K562 (cell line): Measurements from ENCODE around the gene CAPN5. TPM values are rescaled to one million over a fixed set of nuclear protein-coding genes. Genes with fewer than 3 reads are reported as not detected.

Experiments used
- ATAC-seq: fragments of 200-7000 bp; cut with Tn5 transposase; 3 replicates; pipeline ENCODE4 v1.9.1; 2020; ENCODE audit warnings: moderate library complexity
- BruUV-seq: library from RNA; stranded (reverse); fragments of 400-500 nt; replicated peaks from 2 replicates; lab custom pipeline; 2021; lab: Mats Ljungman, UMichigan
- CTCF ChIA-PET: fragments of 300-600 bp; formaldehyde crosslinking; extraction: SDS; loops from one replicate; lab custom pipeline; 2021; ENCODE audit warnings: low intra/inter-chr PET ratio; lab: Yijun Ruan, JAX
- POLR2A ChIA-PET: fragments of 300-600, 350-650 bp; sonication (Branson Sonifier 250); formaldehyde crosslinking; extraction: SDS; loops from one replicate; lab custom pipeline; 2021; ENCODE audit warnings: antibody characterized with exemption, inconsistent platforms; lab: Yijun Ruan, JAX
- DNase-seq, 4 experiments: peaks; one replicate each; pipeline versions ENCODE4 v3.0.0 to v3.0.0-alpha.2; 2011 to 2018; ENCODE audit warnings: low spot score in 3 of 4, mixed read lengths in 3 of 4; ENCODE audit errors: extremely low read depth in 1 of 4
- FAIRE-seq: peaks from 2 replicates; lab custom pipeline; 2011; peaks lifted over from hg19 to GRCh38; lab: Jason Lieb, UNC
- H2AFZ ChIP-seq: 2 replicates; pipeline ENCODE4 v1.6.0; 2011; ENCODE audit warnings: low read depth, low read length, control low read depth, inconsistent platforms
- H3K27ac ChIP-seq: fragments of 200-600 bp; 3 replicates; pipeline ENCODE4 v1.8.0; 2011; ENCODE audit warnings: low read depth, mild to moderate bottlenecking, control low read depth, inconsistent platforms, low read length, moderate library complexity, mixed read lengths; ENCODE audit errors: extremely low read depth
- H3K27me3 ChIP-seq, 2 experiments: fragments of 300-600 bp in 1 of 2; 2 replicates in 1 of 2; 3 replicates in 1 of 2; pipeline versions ENCODE4 v1.6.0 to v1.8.0; 2011; ENCODE audit warnings: inconsistent platforms in 2 of 2, low read length in 2 of 2, mild to moderate bottlenecking in 1 of 2, mixed read lengths in 1 of 2, moderate library complexity in 1 of 2; ENCODE audit not compliant: control insufficient read depth in 2 of 2, insufficient read depth in 2 of 2
- H3K36me3 ChIP-seq: fragments of 300-600 bp; 3 replicates; pipeline ENCODE4 v1.8.0; 2011; ENCODE audit warnings: mild to moderate bottlenecking, low read length, inconsistent platforms; ENCODE audit not compliant: control insufficient read depth, insufficient read depth
- H3K4me1 ChIP-seq, 2 experiments: fragments of 200-600 bp in 1 of 2; replicated peaks in 1 of 2; 2 replicates in 1 of 2; 3 replicates in 1 of 2; pipeline versions ENCODE4 v1.5.1 to v1.8.0; 2011; ENCODE audit warnings: inconsistent platforms in 2 of 2, low read length in 2 of 2, mild to moderate bottlenecking in 1 of 2, mixed read lengths in 1 of 2, moderate library complexity in 1 of 2; ENCODE audit not compliant: control insufficient read depth in 2 of 2, insufficient read depth in 2 of 2
- H3K4me2 ChIP-seq: 2 replicates; pipeline ENCODE4 v1.6.1; 2011; ENCODE audit warnings: low read length, control low read depth, inconsistent platforms, mixed read lengths; ENCODE audit not compliant: insufficient read depth
- H3K4me3 ChIP-seq: fragments of 200-600 bp; sonication (generic), shearing (Covaris generic); 2 replicates; pipeline ENCODE4 v1.5.1; 2016; ENCODE audit warnings: control low read depth, inconsistent platforms
- H3K79me2 ChIP-seq: fragments of 200-600 bp; 3 replicates; pipeline ENCODE4 v1.8.0; 2011; ENCODE audit warnings: low read length, inconsistent platforms; ENCODE audit not compliant: control insufficient read depth, insufficient read depth
- H3K9ac ChIP-seq, 2 experiments: 2 replicates each; pipeline versions ENCODE4 v1.6.0 to v1.6.1; 2011; ENCODE audit warnings: low read depth in 2 of 2, low read length in 2 of 2, control low read depth in 1 of 2, inconsistent platforms in 1 of 2, mild to moderate bottlenecking in 1 of 2, mixed read lengths in 1 of 2; ENCODE audit not compliant: insufficient read depth in 1 of 2
- H3K9me1 ChIP-seq: one replicate; pipeline ENCODE4 v1.6.0; 2011; ENCODE audit warnings: inconsistent platforms, mild to moderate bottlenecking, low read length, moderate library complexity; ENCODE audit not compliant: control insufficient read depth, insufficient read depth
- H3K9me3 ChIP-seq: replicated peaks from 2 replicates; pipeline ENCODE4 v1.5.1; 2011; ENCODE audit warnings: low read depth, low read length, inconsistent platforms; ENCODE audit not compliant: control insufficient read depth, insufficient read depth
- H4K20me1 ChIP-seq: replicated peaks from 2 replicates; pipeline ENCODE4 v1.6.1; 2011; ENCODE audit warnings: low read length, inconsistent platforms, mixed read lengths; ENCODE audit not compliant: control insufficient read depth, insufficient read depth
- ARID1B ChIP-seq: fragments of 450-650 bp; IDR thresholded peaks from 2 replicates; pipeline ENCODE4 v1.6.1; 2016; ENCODE audit warnings: antibody characterized with exemption, mild to moderate bottlenecking, inconsistent platforms
- ATF7 ChIP-seq: fragments of 450-650 bp; IDR thresholded peaks from 2 replicates; pipeline ENCODE4 v1.7.1; 2014; ENCODE audit warnings: mild to moderate bottlenecking, moderate library complexity
- CLOCK ChIP-seq: fragments of 250-450 bp; sonication (Bioruptor Pico); IDR thresholded peaks from 2 replicates; pipeline ENCODE4 v1.4.0; 2020; ENCODE audit warnings: mild to moderate bottlenecking, moderate library complexity, borderline replicate concordance
- E2F3 ChIP-seq: fragments of 250-450 bp; sonication (Bioruptor Pico); IDR thresholded peaks from 2 replicates; pipeline ENCODE4 v1.4.0; 2020; ENCODE audit warnings: mild to moderate bottlenecking
- E2F5 ChIP-seq: sonication (generic); formaldehyde crosslinking; IDR thresholded peaks from 2 replicates; pipeline ENCODE4 v1.8.0; 2022; ENCODE audit warnings: mild to moderate bottlenecking, missing genetic modification reagents
- HDAC3 ChIP-seq: fragments of 450-650 bp; IDR thresholded peaks from 2 replicates; pipeline ENCODE4 v1.6.1; 2018; ENCODE audit warnings: borderline replicate concordance, mild to moderate bottlenecking, moderate library complexity; ENCODE audit not compliant: partially characterized antibody
- HES1 ChIP-seq: fragments of 450-650 bp; IDR thresholded peaks from 2 replicates; pipeline ENCODE4 v1.6.1; 2016; ENCODE audit warnings: low read depth, mild to moderate bottlenecking, moderate library complexity
- HMG20B ChIP-seq: fragments of 250-450 bp; sonication (Bioruptor Pico); IDR thresholded peaks from 2 replicates; pipeline ENCODE4 v1.5.0; 2021; ENCODE audit warnings: mild to moderate bottlenecking
- KLF16 ChIP-seq: IDR thresholded peaks from 2 replicates; pipeline ENCODE4 v1.6.1; 2016; ENCODE audit warnings: antibody characterized with exemption
- MBD2 ChIP-seq: sonication (generic); IDR thresholded peaks from 2 replicates; pipeline ENCODE4 v1.6.1; 2016; ENCODE audit warnings: low read depth, borderline replicate concordance
- MXD1 ChIP-seq: fragments of 250-450 bp; sonication (Bioruptor Pico); IDR thresholded peaks from 2 replicates; pipeline ENCODE4 v1.8.0; 2021; ENCODE audit warnings: borderline replicate concordance, mild to moderate bottlenecking, moderate library complexity; ENCODE audit not compliant: poor library complexity, severe bottlenecking
- RBM15 ChIP-seq: fragments of 200-400 bp; formaldehyde crosslinking; IDR thresholded peaks from 2 replicates; pipeline ENCODE4 v1.6.1; 2018; ENCODE audit warnings: mild to moderate bottlenecking, low read length, moderate library complexity; ENCODE audit not compliant: insufficient read depth
- RBM39 ChIP-seq: fragments of 200-400 bp; formaldehyde crosslinking; optimal IDR thresholded peaks from 2 replicates; pipeline ENCODE3; 2018; ENCODE audit warnings: low read depth, low read length
- SIX5 ChIP-seq, 2 experiments: IDR thresholded peaks; 2 replicates each; pipeline ENCODE4 v1.6.1; 2011; ENCODE audit warnings: low read length in 2 of 2, borderline replicate concordance in 1 of 2, low read depth in 1 of 2, mild to moderate bottlenecking in 1 of 2, moderate library complexity in 1 of 2; ENCODE audit not compliant: insufficient read depth in 1 of 2
- ZNF511 ChIP-seq: sonication (generic); formaldehyde crosslinking; IDR thresholded peaks from 2 replicates; pipeline ENCODE4 v1.8.0; 2022; ENCODE audit warnings: mild to moderate bottlenecking, missing genetic modification reagents
- WGBS: fragments of 100-300 bp; shearing (Covaris generic); methylation state at CpG from one replicate; pipeline ENCODE4 v1.1.6; 2016; ENCODE audit warnings: low coverage, mixed read lengths; ENCODE audit not compliant: insufficient coverage; ENCODE audit errors: missing lambda C conversion rate; 5-methylcytosine and 5-hydroxymethylcytosine counted together
- in situ Hi-C: fragments of 300-500 bp; cut with MboI; formaldehyde crosslinking; loops from 4 replicates; pipeline ENCODE4 v1.15.0; 2018; ENCODE audit warnings: inconsistent platforms, mixed read lengths
- intact Hi-C: fragments of 100-400 bp; cut with micrococcal nuclease; formaldehyde crosslinking; loops from 2 replicates; pipeline ENCODE4 v1.14.2; 2022
- polyA plus RNA-seq, 8 experiments: library from polyadenylated mRNA; depleted of rRNA in 4 of 8; stranded (reverse) in 5 of 8; unstranded in 3 of 8; fragments of >200 nt; fragmentation: Nextera tagmentation in 2 of 8; fragmentation: Illumina TruSeq in 1 of 8; extraction: Ambion mirVana in 2 of 8; extraction: Trizol in 1 of 8; gene quantifications; 2 replicates each; pipeline versions ENCODE4 v1.2.1 to v1.2.3, GENCODE V29; 2011 to 2014; ENCODE audit warnings: inconsistent platforms in 1 of 8, missing spikeins in 1 of 8
- total RNA-seq, 7 experiments: library from RNA; depleted of rRNA in 6 of 7; stranded (reverse); fragments of >200 nt in 6 of 7; fragmentation: Illumina TruSeq in 2 of 7; extraction: Trizol in 2 of 7; gene quantifications; 2 replicates each; pipeline versions ENCODE4 v1.2.1 to v1.2.3, GENCODE V29; 2011 to 2021; ENCODE audit warnings: low replicate concordance in 1 of 7

CAPN5 gene
- total and polyA plus RNA-seq, 9 of the 15 experiments (the other 6 are each of a cell fraction or from before 2014, with no cell fraction given) = 0.04 to 0.44 (median 0.14) TPM; not detected in 2

GRCh38 chr11:77038029-77038824 is 28.5 kb upstream of the CAPN5 start:
- 0 out of 2 replicates have a peak, but pooled peaks cover 1% of the 10 kb centered on the region for H3K9me3 ChIP-seq
- CTCF ChIA-PET = no interaction called here
- WGBS = 15% methylated on average over 8 of the region's 10 CpGs
- H3K27ac ChIP-seq = peak overlapping the region; percentile 70; the same call in 2 of the 3 replicates
- no peaks in the 10 kb centered on the region; a peak in 1 of 5 replicates for H3K27me3 ChIP-seq
- H2AFZ ChIP-seq = peak overlapping the region; percentile 76; the same call in 1 of the 2 replicates
- H3K4me1 ChIP-seq = peaks cover 0 to 12% of the 10 kb centered on the region in 2 experiments; a peak in 3 of 5 replicates
- intact Hi-C loops = no loop called here
- H3K36me3 ChIP-seq = no peaks in the 10 kb centered on the region
- no peaks in the 10 kb centered on the region for H4K20me1 ChIP-seq
- H3K9me1 ChIP-seq = no peaks in the 10 kb centered on the region
- no peaks in the 10 kb centered on the region for H3K79me2 ChIP-seq
- ATAC-seq = peak; percentile 34
- no TSS peak for BruUV-seq
- DNase-seq = peak in 1 of 4 experiments; percentile 47
- no peak overlapping the region for H3K9ac ChIP-seq
- in situ Hi-C loops = loop anchor here (10.0 kb wide), 1 partner anchor 113 kb away; no protein-coding TSS in a partner anchor
- POLR2A ChIA-PET = interaction anchor here (4.1 kb wide), 1 partner anchor 12 kb away, joined by 17 read pairs; no protein-coding TSS in a partner anchor
- H3K4me3 ChIP-seq = no peak overlapping the region
- FAIRE-seq = peak; percentile 59
- H3K4me2 ChIP-seq = peak overlapping the region; percentile 43; the same call in 1 of the 2 replicates
- TF ChIP-seq ZNF511 = no peak
- TF ChIP-seq HES1 = no peak
- no peak for TF ChIP-seq E2F5 (CRISPR knock-in tag)
- TF ChIP-seq RBM15 = no peak
- no peak for TF ChIP-seq MBD2
- TF ChIP-seq RBM39 = no peak
- TF ChIP-seq KLF16 = no peak
- no peak for TF ChIP-seq SIX5 (IDR thresholded peaks at IDR 0.05; ENCODE audit: borderline replicate concordance in 1 of 2, insufficient read depth in 1 of 2, low read depth in 1 of 2, low read length in 2 of 2)
- TF ChIP-seq HDAC3 = no peak
- TF ChIP-seq ARID1B = peak; percentile 82
- no peak for TF ChIP-seq CLOCK (CRISPR knock-in tag)
- TF ChIP-seq E2F3 (CRISPR knock-in tag) = no peak
- no peak for TF ChIP-seq MXD1
- no peak for TF ChIP-seq ATF7
- TF ChIP-seq HMG20B (CRISPR knock-in tag) = no peak
